ENCODE measurements around the gene ATG9B. TPM values are rescaled to one million over a fixed set of nuclear protein-coding genes. Genes with fewer than 3 reads are reported as not detected.

The ATG9B gene
- total RNA-seq, 2 experiments from 2014 or later: 6.9 to 10.0 TPM

DNA sequence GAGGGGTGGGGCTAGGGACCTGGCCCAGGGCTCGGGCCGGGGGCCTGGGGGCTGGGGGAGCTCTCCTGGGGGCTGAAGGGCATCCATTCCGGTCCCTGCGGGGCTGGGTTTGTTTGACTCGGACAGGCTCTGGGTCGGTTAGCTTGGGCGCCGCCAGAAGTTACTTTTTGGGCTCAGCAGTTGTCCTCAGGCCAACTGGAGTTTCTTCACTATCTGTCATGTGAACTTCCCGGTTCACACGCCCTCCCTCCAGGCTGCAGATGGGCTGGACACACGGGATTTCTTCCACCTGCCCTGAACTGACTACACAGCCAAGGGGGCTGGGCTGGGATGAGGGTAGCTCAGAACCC, 38.9 kb upstream of the ATG9B start:
- H3K36me3 Mint-ChIP-seq (ENCODE audit: low read depth): peaks cover 12% of the 10 kb centered on the region
- CTCF ChIA-PET: interaction anchor here (1.1 kb wide), 1 partner anchor 46 kb away, joined by 3 read pairs; no protein-coding TSS in a partner anchor
- H3K27me3 Mint-ChIP-seq: no peaks in the 10 kb centered on the region

DNA sequence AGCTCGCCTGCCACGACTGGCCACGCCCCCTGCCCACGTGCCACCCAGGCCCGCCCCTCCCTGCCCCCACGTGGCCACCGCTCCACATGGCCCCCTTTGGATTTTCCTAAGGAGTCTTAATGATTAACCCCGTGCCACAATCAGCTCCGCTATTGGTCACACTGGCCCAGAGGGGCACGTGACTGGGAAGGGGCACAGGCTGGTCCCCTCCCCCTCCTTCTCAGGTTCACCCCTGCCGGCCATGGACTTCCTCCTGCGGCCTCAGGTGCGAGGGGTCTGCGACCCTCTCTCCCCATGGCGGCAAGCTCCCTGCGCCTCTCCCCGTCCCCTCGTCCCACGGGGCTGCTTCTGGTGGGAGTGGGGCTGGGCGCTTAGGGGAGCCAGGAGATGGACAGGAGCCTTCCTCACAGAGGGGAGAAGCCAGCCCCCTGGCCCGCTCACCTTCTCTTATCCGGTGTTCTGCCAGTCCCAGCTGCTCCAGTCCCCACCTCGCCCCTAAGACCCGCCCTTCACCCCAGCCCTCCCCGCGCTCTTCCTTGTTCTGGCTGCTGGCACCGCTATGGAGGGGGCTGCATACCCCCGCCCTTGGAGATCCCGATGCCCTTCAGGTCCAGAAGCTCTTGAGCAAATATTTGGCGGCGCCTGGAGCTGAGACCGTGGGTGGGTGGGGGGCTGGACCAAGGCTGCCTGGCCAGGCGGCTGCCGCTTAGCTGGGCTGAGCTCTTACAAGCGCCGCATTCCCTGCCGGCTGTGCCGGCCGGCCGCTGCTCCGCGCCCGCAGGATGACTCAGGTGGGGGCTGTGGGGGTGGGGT, 38.3 kb upstream of the ATG9B start:
- Mint-ChIP-seq H3K9me3 (ENCODE audit: low read depth) (no peaks in the 10 kb centered on the region), H3K27ac (no peak overlapping the region), H3K4me1 (peaks cover 20% of the 10 kb centered on the region), H3K27me3 (no peaks in the 10 kb centered on the region), H3K4me3 (no peak overlapping the region), H3K36me3 (ENCODE audit: low read depth) (peaks cover 10% of the 10 kb centered on the region)
- ATAC-seq: no peak
- no peak for DNase-seq
- ChIA-PET CTCF (interaction anchor here (1.1 kb wide), 1 partner anchor 45 kb away, joined by 3 read pairs; no protein-coding TSS in a partner anchor), POLR2A (interaction anchor here (0.9 kb wide), 1 partner anchor 18 kb away, joined by 3 read pairs; the partner anchor contains the start of gene FASTK)
- intact Hi-C loops (cut with DNase I, micrococcal nuclease): no loop called here

More for the DNA sequence above, 38.9 kb upstream of the ATG9B start:
- ATAC-seq: no peak
- no peak for DNase-seq
- intact Hi-C loops (cut with DNase I, micrococcal nuclease): no loop called here
- H3K4me1 Mint-ChIP-seq: peaks cover 20% of the 10 kb centered on the region
- H3K27ac Mint-ChIP-seq: no peak overlapping the region
- H3K9me3 Mint-ChIP-seq (ENCODE audit: low read depth): no peaks in the 10 kb centered on the region
- POLR2A ChIA-PET: interaction anchor here (0.9 kb wide), 1 partner anchor 17 kb away, joined by 3 read pairs; the partner anchor contains the start of gene FASTK
- no peak overlapping the region for H3K4me3 Mint-ChIP-seq

DNA sequence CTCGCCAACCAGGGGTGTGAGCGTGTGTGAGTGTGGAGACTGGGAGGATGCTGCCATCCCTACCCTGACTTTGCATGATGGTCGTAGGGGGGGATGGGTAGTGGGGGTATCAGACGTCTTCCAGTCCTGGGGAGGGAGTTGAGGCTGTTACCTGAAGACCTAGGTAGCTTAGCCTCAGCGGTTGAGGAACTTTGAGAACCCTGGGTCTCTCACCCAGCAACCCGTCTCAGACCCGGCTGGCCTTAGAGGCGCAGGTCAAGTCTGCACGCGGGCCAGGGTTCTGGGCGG, 37.8 kb upstream of the ATG9B start:
- H3K4me1 Mint-ChIP-seq: peaks cover 25% of the 10 kb centered on the region
- no peak overlapping the region for H3K27ac Mint-ChIP-seq
- H3K9me3 Mint-ChIP-seq (ENCODE audit: low read depth): no peaks in the 10 kb centered on the region
- ChIA-PET CTCF (no interaction called here), POLR2A (no interaction called here)
- ATAC-seq (no peak), DNase-seq (no peak)
- H3K4me3 Mint-ChIP-seq: peak overlapping the region; percentile 81
- peaks cover 10% of the 10 kb centered on the region for H3K36me3 Mint-ChIP-seq (ENCODE audit: low read depth)
- intact Hi-C loops (cut with DNase I, micrococcal nuclease): no loop called here
- H3K27me3 Mint-ChIP-seq: no peaks in the 10 kb centered on the region

GRCh38 chr7:151061213-151062110, 37.2 kb upstream of the ATG9B start:
- Mint-ChIP-seq H3K36me3 (ENCODE audit: low read depth) (peaks cover 8% of the 10 kb centered on the region), H3K27ac (peak overlapping the region; percentile 6), H3K9me3 (ENCODE audit: low read depth) (no peaks in the 10 kb centered on the region), H3K4me3 (peak overlapping the region; percentile 81), H3K27me3 (no peaks in the 10 kb centered on the region), H3K4me1 (peaks cover 28% of the 10 kb centered on the region)
- no peak for ATAC-seq
- intact Hi-C loops (cut with DNase I, micrococcal nuclease): no loop called here
- no peak for DNase-seq
- ChIA-PET POLR2A (no interaction called here), CTCF (interaction anchor here (1.2 kb wide), 1 partner anchor 47 kb away, joined by 5 read pairs; no protein-coding TSS in a partner anchor)

DNA sequence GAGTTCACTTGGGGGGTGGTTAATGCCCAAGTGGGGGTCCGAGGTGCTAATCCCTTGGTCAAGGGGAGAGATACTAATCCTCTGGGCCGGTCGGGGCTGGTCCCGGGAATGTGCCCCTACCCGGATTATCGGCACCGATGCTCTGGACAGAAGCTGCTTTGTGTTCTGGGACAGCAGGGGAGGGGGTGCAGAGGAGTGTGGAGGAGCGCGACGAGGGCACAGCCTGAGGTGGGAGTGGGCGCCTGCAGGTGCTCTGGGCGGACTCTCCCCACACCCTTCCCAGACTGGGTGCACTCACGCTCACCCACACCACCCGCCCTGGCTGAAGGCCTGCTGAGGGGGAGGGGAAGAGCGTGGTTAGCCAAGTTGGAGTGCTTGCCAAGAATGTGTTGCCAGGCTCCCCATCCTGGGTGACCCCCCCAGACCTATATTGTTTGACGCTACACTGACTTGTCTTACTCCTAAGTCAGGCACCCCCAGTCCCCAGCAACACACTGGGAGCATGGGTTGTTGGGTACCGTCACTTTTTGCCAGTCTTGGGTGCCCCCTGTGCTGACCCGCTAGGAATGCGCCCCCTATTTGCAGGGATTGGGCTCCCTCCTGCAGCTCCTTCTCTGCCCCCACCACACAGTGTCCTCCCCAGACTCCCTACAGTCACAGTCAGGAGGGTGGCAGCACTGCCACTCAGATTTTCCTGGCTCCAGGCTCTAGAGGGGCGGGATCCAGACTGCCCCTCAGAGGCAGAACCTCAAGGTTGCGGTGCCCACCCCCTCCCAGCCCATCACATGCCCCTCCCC, 36.3 kb upstream of the ATG9B start:
- H3K4me3 Mint-ChIP-seq: peak overlapping the region; percentile 81
- peaks cover 28% of the 10 kb centered on the region for H3K4me1 Mint-ChIP-seq
- peaks cover 8% of the 10 kb centered on the region for H3K36me3 Mint-ChIP-seq (ENCODE audit: low read depth)
- ChIA-PET CTCF (interaction anchor here (0.6 to 1.2 kb wide), 8 partner anchors 10 to 183 kb away, joined by 3 to 5 read pairs (median 4); partner anchors contain the start of gene ABCB8), POLR2A (interaction anchor here (0.6 kb wide), 1 partner anchor 292 kb away, joined by 4 read pairs; no protein-coding TSS in a partner anchor)
- intact Hi-C loops (cut with DNase I, micrococcal nuclease): no loop called here
- H3K9me3 Mint-ChIP-seq (ENCODE audit: low read depth): no peaks in the 10 kb centered on the region
- no peaks in the 10 kb centered on the region for H3K27me3 Mint-ChIP-seq
- peak overlapping the region; percentile 55 for H3K27ac Mint-ChIP-seq
- ATAC-seq (no peak), DNase-seq (peak; percentile 47)

DNA sequence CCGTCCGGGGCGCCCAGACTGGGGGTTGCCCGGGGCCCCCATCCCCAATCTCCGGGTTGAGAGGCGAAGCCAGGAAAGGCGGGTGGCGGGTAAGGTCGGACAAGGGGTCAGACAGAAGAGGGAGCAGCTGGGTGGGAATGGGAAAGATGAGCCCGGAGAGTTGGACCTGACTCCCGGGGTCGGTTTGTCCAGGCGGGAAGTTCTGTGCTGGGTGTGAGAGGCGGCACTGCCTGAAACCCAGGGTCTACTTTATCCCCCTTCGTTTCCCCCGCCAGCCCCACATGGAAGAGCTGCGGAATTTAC, 35.8 kb upstream of the ATG9B start:
- no peaks in the 10 kb centered on the region for H3K27me3 Mint-ChIP-seq
- peaks cover 5% of the 10 kb centered on the region for H3K36me3 Mint-ChIP-seq (ENCODE audit: low read depth)
- H3K27ac Mint-ChIP-seq: peak overlapping the region; percentile 55
- ChIA-PET CTCF (interaction anchor here (0.6 to 1.2 kb wide), 8 partner anchors 9 to 184 kb away, joined by 3 to 5 read pairs (median 4); partner anchors contain the start of gene ABCB8), POLR2A (interaction anchor here (0.6 kb wide), 1 partner anchor 293 kb away, joined by 4 read pairs; no protein-coding TSS in a partner anchor)
- H3K4me1 Mint-ChIP-seq: peaks cover 28% of the 10 kb centered on the region
- intact Hi-C loops (cut with DNase I, micrococcal nuclease): no loop called here
- ATAC-seq (no peak), DNase-seq (no peak)
- no peaks in the 10 kb centered on the region for H3K9me3 Mint-ChIP-seq (ENCODE audit: low read depth)
- H3K4me3 Mint-ChIP-seq: peak overlapping the region; percentile 81

GRCh38 chr7:151059367-151060112, 35.2 kb upstream of the ATG9B start, which contains the start of gene SLC4A2:
Gene SLC4A2, plus strand, starts transcription at chr7:151059589. Its CDS starts 2,399 bp downstream, at chr7:151061988.
- peak; percentile 7 for ATAC-seq
- intact Hi-C loops (cut with DNase I, micrococcal nuclease): loop anchor here (2.0 to 5.0 kb wide), 5 partner anchors 41 to 1932 kb away; partner anchors contain the start of genes ZNF425 (in 1 of the 2), ZNF775 (in 1 of the 2) and ZNF862 (in 1 of the 2)
- H3K4me3 Mint-ChIP-seq: peak within 1 kb of the TSS; percentile 81
- POLR2A ChIA-PET: interaction anchor here (0.6 kb wide), 1 partner anchor 293 kb away, joined by 4 read pairs; no protein-coding TSS in a partner anchor
- CTCF ChIA-PET: interaction anchor here (0.6 to 1.0 kb wide), 6 partner anchors 8 to 185 kb away, joined by 3 to 5 read pairs (median 4); no protein-coding TSS in a partner anchor
- no peaks in the 10 kb centered on the region for H3K9me3 Mint-ChIP-seq (ENCODE audit: low read depth)
- H3K4me1 Mint-ChIP-seq: peaks cover 28% of the 10 kb centered on the region
- peaks cover 5% of the 10 kb centered on the region for H3K36me3 Mint-ChIP-seq (ENCODE audit: low read depth)
- peak; percentile 79 for DNase-seq
- H3K27me3 Mint-ChIP-seq: no peaks in the 10 kb centered on the region
- peak within 1 kb of the TSS; percentile 94 for H3K27ac Mint-ChIP-seq

DNA sequence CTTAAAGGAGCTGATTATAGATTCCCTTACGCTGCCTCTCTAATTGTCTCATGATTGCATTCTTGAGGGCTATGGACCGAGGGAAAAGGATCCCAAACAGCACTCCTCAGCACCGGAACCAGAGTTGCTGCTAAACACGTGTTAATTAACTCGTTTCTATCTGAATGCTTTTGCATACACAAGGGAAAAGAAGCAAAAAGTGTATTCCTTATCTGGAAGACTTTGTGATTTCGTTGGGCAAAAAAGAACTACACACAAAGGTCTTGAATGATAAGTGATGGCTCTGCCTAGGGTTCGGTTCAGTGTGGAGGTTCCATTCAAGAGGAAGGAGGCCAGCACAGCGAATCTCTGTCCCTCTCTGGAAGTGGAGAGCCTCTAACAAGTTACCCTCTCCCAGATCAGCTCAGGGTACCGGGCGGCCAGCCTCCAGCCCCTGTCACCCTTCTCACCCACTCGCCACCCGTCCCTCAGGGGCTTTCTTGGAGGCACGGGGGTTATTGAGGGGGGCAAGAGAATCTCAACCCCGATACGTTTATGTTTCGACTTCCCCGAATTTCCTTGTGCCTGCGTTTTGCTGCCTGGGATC, 34.6 kb upstream of the ATG9B start:
- ChIA-PET POLR2A (interaction anchor here (0.8 kb wide), 1 partner anchor 22 kb away, joined by 3 read pairs; the partner anchor contains the start of gene FASTK), CTCF (interaction anchor here (0.6 to 1.0 kb wide), 4 partner anchors 22 to 159 kb away, joined by 3 to 4 read pairs (median 3); partner anchors contain the start of genes ABCB8 and FASTK)
- Mint-ChIP-seq H3K36me3 (ENCODE audit: low read depth) (peaks cover 5% of the 10 kb centered on the region), H3K4me3 (peak overlapping the region; percentile 81), H3K27me3 (no peaks in the 10 kb centered on the region), H3K27ac (peak overlapping the region; percentile 94), H3K9me3 (ENCODE audit: low read depth) (no peaks in the 10 kb centered on the region), H3K4me1 (peaks cover 28% of the 10 kb centered on the region)
- DNase-seq (peak; percentile 47), ATAC-seq (no peak)
- intact Hi-C loops (cut with DNase I, micrococcal nuclease): loop anchor here (1.0 to 5.0 kb wide), 13 partner anchors 20 to 1932 kb away; partner anchors contain the start of genes ABCB8 (in 2 of the 2), FASTK (in 2 of the 2), ABCF2 (in 1 of the 2) and ACTR3C (in 1 of the 2)

DNA sequence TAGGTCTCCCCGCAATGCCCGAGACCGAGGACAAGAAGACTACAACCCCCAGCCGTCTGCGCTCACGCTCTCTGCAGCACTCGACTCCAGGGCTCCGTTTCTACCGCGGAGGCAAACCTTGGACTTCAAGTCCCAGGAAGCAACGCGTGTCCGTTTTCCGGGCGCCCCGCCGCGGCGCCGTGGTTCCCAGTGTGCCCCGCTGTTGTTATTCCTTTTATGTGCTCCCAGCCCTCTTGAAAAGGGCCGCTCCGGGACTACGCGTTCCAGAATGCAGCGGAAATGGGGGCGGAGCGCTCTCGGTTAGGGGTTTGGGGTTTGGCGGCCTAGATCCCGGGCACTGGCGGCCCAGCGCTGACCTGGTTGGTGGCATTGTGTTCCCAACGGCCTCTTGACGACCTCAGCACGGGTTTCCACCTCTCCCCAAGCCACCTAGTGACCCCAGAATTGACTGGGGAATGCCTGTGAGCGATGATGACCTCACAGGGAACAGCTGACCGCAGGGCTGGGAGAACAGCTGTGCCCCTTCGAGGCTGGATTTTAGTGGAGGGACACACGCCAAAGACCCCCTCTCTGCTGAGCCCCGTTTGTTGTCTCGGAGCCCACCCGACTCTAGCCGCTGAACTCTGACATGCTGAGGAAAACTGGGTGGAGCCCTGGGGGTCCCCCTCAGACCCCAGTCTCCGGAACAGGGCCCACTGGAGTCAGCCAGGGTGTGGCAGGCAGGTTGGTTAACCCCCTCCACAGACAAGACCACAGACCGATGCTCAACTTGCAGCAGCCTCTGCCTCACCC, 33.9 kb upstream of the ATG9B start:
- H3K4me1 Mint-ChIP-seq: peaks cover 28% of the 10 kb centered on the region
- peak overlapping the region; percentile 81 for H3K4me3 Mint-ChIP-seq
- ChIA-PET POLR2A (interaction anchor here (0.8 kb wide), 1 partner anchor 22 kb away, joined by 3 read pairs; the partner anchor contains the start of gene FASTK), CTCF (interaction anchor here (0.6 to 1.0 kb wide), 4 partner anchors 22 to 158 kb away, joined by 3 to 4 read pairs (median 3); partner anchors contain the start of genes ABCB8 and FASTK)
- H3K9me3 Mint-ChIP-seq (ENCODE audit: low read depth): no peaks in the 10 kb centered on the region
- DNase-seq (peak; percentile 98), ATAC-seq (peak; percentile 96)
- peak overlapping the region; percentile 94 for H3K27ac Mint-ChIP-seq
- peaks cover under 1% of the 10 kb centered on the region for H3K36me3 Mint-ChIP-seq (ENCODE audit: low read depth)
- H3K27me3 Mint-ChIP-seq: no peaks in the 10 kb centered on the region
- intact Hi-C loops (cut with DNase I, micrococcal nuclease): loop anchor here (1.0 to 5.0 kb wide), 13 partner anchors 19 to 1931 kb away; partner anchors contain the start of genes ABCB8 (in 2 of the 2), FASTK (in 2 of the 2), ABCF2 (in 1 of the 2) and ACTR3C (in 1 of the 2)
